Keratinocyte (primary cell): ENCODE results near the gene PCSK6.

ENCODE experiments used
- EZH2 ChIP-seq: IDR thresholded peaks from one replicate; pipeline ENCODE4 v1.6.1; 2012; ENCODE audit warnings: inconsistent platforms, mild to moderate bottlenecking, low read length, moderate library complexity
- TF ChIP-seq, protein P1 (sequence below), 3 experiments: IDR thresholded peaks in 1 of 3; conservative IDR thresholded peaks in 1 of 3; optimal IDR thresholded peaks in 1 of 3; 2 replicates in 2 of 3; 3 replicates in 1 of 3; pipeline versions ENCODE3 to v1.5.1; 2011; ENCODE audit warnings: low read length in 3 of 3, mild to moderate bottlenecking in 3 of 3, moderate library complexity in 2 of 3, control low read depth in 1 of 3, inconsistent platforms in 1 of 3; ENCODE audit not compliant: insufficient read depth in 2 of 3; ENCODE audit errors: extremely low read depth in 1 of 3

GRCh38 chr15:101273534-101273933 is 216.0 kb downstream of the PCSK6 start:
- TF ChIP-seq, protein P1, sequence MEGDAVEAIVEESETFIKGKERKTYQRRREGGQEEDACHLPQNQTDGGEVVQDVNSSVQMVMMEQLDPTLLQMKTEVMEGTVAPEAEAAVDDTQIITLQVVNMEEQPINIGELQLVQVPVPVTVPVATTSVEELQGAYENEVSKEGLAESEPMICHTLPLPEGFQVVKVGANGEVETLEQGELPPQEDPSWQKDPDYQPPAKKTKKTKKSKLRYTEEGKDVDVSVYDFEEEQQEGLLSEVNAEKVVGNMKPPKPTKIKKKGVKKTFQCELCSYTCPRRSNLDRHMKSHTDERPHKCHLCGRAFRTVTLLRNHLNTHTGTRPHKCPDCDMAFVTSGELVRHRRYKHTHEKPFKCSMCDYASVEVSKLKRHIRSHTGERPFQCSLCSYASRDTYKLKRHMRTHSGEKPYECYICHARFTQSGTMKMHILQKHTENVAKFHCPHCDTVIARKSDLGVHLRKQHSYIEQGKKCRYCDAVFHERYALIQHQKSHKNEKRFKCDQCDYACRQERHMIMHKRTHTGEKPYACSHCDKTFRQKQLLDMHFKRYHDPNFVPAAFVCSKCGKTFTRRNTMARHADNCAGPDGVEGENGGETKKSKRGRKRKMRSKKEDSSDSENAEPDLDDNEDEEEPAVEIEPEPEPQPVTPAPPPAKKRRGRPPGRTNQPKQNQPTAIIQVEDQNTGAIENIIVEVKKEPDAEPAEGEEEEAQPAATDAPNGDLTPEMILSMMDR (optimal IDR thresholded peaks at IDR 0.05 in 1 of 3, IDR thresholded peaks at IDR 0.05 in 1 of 3, conservative IDR thresholded peaks at IDR 0.05 in 1 of 3; ENCODE audit: extremely low read depth in 1 of 3, insufficient read depth in 2 of 3, low read length in 3 of 3), result no peak
- no peak for TF ChIP-seq EZH2
